MM.1S (cell line): ENCODE data around the gene MFNG.

Experiments
- CTCF ChIP-seq: fragments of 300-600 bp; sonication (generic); IDR thresholded peaks from 2 replicates; pipeline ENCODE4 v1.5.1; 2016; ENCODE audit warnings: antibody characterized with exemption, low read length, mixed read lengths
- EZH2 ChIP-seq: fragments of 300-600 bp; sonication (generic); optimal IDR thresholded peaks from 2 replicates; pipeline ENCODE3; 2017; ENCODE audit warnings: low read depth, mild to moderate bottlenecking, antibody characterized with exemption, low read length, mixed read lengths

GRCh38 chr22:37533995-37534394, 47.8 kb upstream of the MFNG start:
- TF ChIP-seq CTCF = no peak
- no peak for TF ChIP-seq EZH2
